ENCODE results near the gene PIP4K2A. TPM values are rescaled to one million over a fixed set of nuclear protein-coding genes. Genes with fewer than 3 reads are reported as not detected.
A peak's percentile ranks its signal among the peaks of the same experiment; 100 is the strongest.

The PIP4K2A gene
- total RNA-seq, 2 donors from 2014 or later, result 3.6 to 7.8 TPM

DNA sequence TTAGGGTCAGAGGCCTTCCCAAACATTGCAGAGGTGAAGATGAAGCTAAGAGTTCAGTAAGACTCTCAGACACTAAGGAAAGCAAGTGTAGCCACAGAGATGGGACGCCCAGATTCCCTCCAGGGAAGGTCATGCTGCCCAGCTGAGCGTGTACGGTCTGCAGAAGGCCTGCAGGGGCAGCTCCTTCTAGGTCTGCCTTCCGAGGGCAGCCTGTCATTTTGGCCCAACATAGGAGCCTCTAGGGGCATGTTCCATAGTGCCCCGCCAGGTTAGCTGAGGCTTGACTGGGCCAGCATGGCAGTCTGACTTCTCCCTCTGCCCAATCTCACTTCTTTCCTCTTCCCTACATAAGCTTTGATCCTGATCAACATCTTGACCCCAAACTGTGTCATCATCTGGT, 130.7 kb downstream of the PIP4K2A start:
- intact Hi-C loops (cut with DNase I), result no loop called here
- no peak overlapping the region for H3K4me3 ChIP-seq
- TF ChIP-seq, protein P1, sequence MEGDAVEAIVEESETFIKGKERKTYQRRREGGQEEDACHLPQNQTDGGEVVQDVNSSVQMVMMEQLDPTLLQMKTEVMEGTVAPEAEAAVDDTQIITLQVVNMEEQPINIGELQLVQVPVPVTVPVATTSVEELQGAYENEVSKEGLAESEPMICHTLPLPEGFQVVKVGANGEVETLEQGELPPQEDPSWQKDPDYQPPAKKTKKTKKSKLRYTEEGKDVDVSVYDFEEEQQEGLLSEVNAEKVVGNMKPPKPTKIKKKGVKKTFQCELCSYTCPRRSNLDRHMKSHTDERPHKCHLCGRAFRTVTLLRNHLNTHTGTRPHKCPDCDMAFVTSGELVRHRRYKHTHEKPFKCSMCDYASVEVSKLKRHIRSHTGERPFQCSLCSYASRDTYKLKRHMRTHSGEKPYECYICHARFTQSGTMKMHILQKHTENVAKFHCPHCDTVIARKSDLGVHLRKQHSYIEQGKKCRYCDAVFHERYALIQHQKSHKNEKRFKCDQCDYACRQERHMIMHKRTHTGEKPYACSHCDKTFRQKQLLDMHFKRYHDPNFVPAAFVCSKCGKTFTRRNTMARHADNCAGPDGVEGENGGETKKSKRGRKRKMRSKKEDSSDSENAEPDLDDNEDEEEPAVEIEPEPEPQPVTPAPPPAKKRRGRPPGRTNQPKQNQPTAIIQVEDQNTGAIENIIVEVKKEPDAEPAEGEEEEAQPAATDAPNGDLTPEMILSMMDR (IDR thresholded peaks at IDR 0.05), result no peak
- TF ChIP-seq POLR2A (IDR thresholded peaks at IDR 0.05), result no peak
- no peaks in the 10 kb centered on the region for H3K27me3 ChIP-seq
- H3K27ac ChIP-seq, result no peak overlapping the region
- H3K9me3 ChIP-seq, result no peaks in the 10 kb centered on the region
- no peaks in the 10 kb centered on the region for H3K36me3 ChIP-seq (replicated peaks in 1 of 2; ENCODE audit: insufficient read depth in 1 of 2, low read depth in 2 of 2)
- ATAC-seq (no peak), DNase-seq (no peak)
- no peaks in the 10 kb centered on the region for H3K4me1 ChIP-seq
- 94 to 97% methylated on average over 5 of the region's 5 CpGs for WGBS, 2 donors

DNA sequence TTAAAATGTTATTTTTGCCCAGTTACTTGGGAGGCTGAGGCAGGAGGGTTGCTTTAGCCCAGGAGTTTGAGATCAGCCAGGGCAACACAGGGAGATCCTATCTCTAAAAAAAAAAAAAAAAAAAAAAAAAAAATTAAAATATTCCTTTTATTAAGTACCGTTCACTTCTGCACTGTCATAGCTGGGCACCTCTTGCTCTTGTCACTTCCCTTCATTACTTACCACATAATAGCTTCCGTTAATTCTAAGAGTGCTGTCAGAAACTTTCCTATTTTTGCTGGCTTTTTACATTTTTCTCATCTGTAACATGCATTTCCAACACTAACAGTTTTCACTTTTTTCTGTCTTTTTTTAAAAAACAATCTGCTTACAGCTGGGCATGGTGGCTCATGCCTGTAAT, 132.9 kb downstream of the PIP4K2A start:
- intact Hi-C loops (cut with DNase I), result no loop called here
- TF ChIP-seq, protein P1 (IDR thresholded peaks at IDR 0.05), result no peak
- no peak for TF ChIP-seq POLR2A (IDR thresholded peaks at IDR 0.05)

DNA sequence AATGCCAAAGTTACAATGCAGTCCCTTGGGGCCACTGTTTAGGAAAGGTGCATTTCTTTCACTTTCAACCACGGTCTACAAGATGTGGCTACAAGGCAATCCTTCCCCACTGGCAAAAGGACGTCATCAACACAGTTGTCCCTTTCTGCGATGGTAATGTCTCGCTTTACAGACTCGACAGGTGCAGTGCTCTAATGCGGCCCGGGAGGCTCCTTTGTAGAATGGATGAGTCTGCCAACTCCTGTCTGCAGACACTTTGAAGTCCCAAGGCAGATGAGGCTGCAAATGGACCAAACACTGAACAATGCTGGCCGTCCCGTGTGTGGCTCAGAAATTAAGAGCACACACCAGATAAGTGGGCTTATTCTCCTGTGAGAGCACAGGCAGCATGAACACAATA, 133.7 kb downstream of the PIP4K2A start:
- ATAC-seq (no peak), DNase-seq (no peak)
- Histone ChIP-seq H3K27me3 (no peaks in the 10 kb centered on the region), H3K9me3 (no peaks in the 10 kb centered on the region), H3K36me3 (replicated peaks in 1 of 2; ENCODE audit: insufficient read depth in 1 of 2, low read depth in 2 of 2) (no peaks in the 10 kb centered on the region), H3K4me3 (no peak overlapping the region), H3K4me1 (no peaks in the 10 kb centered on the region), H3K27ac (no peak overlapping the region)
- WGBS, 2 donors, result 92 to 95% methylated on average over 9 of the region's 9 CpGs
- intact Hi-C loops (cut with DNase I), result no loop called here
- TF ChIP-seq POLR2A (IDR thresholded peaks at IDR 0.05), result no peak
- TF ChIP-seq, protein P1 (IDR thresholded peaks at IDR 0.05), result no peak

More for the DNA sequence above, 132.9 kb downstream of the PIP4K2A start:
- WGBS, 2 donors, result 85 to 95% methylated on average over 2 of the region's 2 CpGs
- no peaks in the 10 kb centered on the region for H3K36me3 ChIP-seq (replicated peaks in 1 of 2; ENCODE audit: insufficient read depth in 1 of 2, low read depth in 2 of 2)
- no peak overlapping the region for H3K4me3 ChIP-seq
- ATAC-seq (no peak), DNase-seq (no peak)
- H3K4me1 ChIP-seq, result no peaks in the 10 kb centered on the region
- H3K27me3 ChIP-seq, result no peaks in the 10 kb centered on the region
- H3K27ac ChIP-seq, result no peak overlapping the region
- H3K9me3 ChIP-seq, result no peaks in the 10 kb centered on the region

DNA sequence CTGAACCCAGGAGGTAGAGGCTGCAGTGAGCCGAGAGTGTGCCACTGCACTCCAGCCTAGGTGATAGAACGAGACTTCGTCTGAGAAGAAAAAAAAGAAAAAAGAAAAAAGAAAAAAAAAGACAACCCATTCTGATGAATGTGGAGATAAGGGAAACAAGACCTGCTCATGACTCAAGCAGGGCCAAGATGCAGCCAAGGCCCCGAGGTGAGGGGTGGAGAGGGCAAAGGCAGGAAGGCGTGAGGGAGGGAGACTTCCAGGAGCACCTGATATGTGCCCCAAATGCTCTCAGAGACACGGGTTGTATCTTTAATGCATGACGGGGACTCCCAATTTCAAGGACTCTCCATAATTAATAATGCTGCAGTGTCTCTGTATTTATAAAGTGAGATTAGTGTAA, 134.6 kb downstream of the PIP4K2A start:
- 83% methylated on average over 7 of the region's 7 CpGs for WGBS, 2 donors
- TF ChIP-seq POLR2A (IDR thresholded peaks at IDR 0.05), result no peak
- intact Hi-C loops (cut with DNase I), result no loop called here
- Histone ChIP-seq H3K4me3 (no peak overlapping the region), H3K36me3 (replicated peaks in 1 of 2; ENCODE audit: insufficient read depth in 1 of 2, low read depth in 2 of 2) (no peaks in the 10 kb centered on the region), H3K27ac (no peak overlapping the region), H3K4me1 (no peaks in the 10 kb centered on the region), H3K27me3 (no peaks in the 10 kb centered on the region), H3K9me3 (no peaks in the 10 kb centered on the region)
- no peak for ATAC-seq
- no peak for DNase-seq

DNA sequence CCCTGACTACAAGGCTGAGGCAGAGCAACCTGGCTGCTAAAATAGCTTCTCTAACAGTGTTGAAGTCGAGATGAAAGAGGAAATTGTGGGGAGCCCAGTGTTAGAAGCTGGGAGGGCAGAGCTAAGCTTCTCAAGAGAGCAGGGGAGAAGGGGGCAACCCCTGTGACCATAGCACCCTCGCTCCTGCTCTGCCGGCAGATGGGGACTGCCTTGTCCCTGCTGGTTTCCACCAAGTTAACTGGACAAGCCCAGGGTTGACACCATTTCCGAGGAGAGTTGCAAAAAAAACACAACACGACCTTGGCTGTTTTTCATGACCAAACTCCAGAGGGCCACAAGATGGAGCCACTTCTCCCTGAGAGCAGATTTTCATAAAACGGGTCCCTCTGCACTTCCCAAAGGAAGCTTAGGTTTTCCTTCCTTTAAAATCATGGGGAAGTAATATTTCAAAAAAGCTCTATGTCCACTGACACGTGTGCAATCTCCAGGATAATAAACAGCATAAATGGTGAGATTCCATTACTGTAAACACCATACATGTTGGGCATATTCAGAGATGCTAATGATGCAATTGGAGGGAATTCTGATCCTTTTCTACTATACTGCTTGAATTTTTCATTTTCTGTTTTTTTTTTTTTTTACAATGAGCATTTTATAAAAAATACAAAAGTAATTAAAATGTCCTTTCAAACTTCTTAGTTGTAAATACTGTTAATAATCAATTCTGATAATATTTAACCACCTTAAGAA, 140.4 kb downstream of the PIP4K2A start:
- no peak overlapping the region for H3K4me3 ChIP-seq
- peak in 1 of 4 donors; percentile 19 for DNase-seq
- H3K4me1 ChIP-seq, result no peaks in the 10 kb centered on the region
- intact Hi-C loops (cut with DNase I), result no loop called here
- 53 to 61% methylated on average over 7 of the region's 7 CpGs for WGBS, 2 donors
- H3K27me3 ChIP-seq, result no peaks in the 10 kb centered on the region
- H3K27ac ChIP-seq, result no peak overlapping the region
- no peaks in the 10 kb centered on the region for H3K36me3 ChIP-seq (replicated peaks in 1 of 2; ENCODE audit: insufficient read depth in 1 of 2, low read depth in 2 of 2)
- TF ChIP-seq, protein P1 (IDR thresholded peaks at IDR 0.05), result peak; percentile 5 to 54 (median 30)
- TF ChIP-seq POLR2A (IDR thresholded peaks at IDR 0.05), result no peak
- no peak for ATAC-seq
- no peaks in the 10 kb centered on the region for H3K9me3 ChIP-seq

Measured in body of pancreas (tissue), 4 donors.